HG03439 (cell line): ENCODE measurements around the gene MFNG.
A peak's percentile ranks its signal among the peaks of the same experiment; 100 is the strongest.
"Not testable (repeated sequence)": the region's sequence is repeated elsewhere in the genome, so short reads cannot be mapped to it uniquely, and the experiment has no call there.

Source experiments
- ATAC-seq: cut with Tn5 transposase; IDR thresholded peaks from one replicate; pipeline ENCODE4 v1.9.1; 2021; ENCODE audit warnings: mild to moderate bottlenecking, moderate library complexity; ENCODE audit not compliant: unreplicated experiment

MFNG gene

GRCh38 chr22:37486224-37486845 lies at the start of gene MFNG:
MFNG (minus strand) TSS chr22:37486384; CDS start chr22:37486177, 207 bp downstream.
- peak; percentile 58 for ATAC-seq

GRCh38 chr22:37535159-37535558 lies 49.0 kb upstream of the MFNG start:
- no peak for ATAC-seq

GRCh38 chr22:37534445-37534844 lies 48.3 kb upstream of the MFNG start:
- ATAC-seq: no peak

- ATAC-seq: no peak
Measured at GRCh38 chr22:37533995-37534394, 47.8 kb upstream of the MFNG start.

GRCh38 chr22:37529652-37530345 lies 43.6 kb upstream of the MFNG start:
- no peak for ATAC-seq

GRCh38 chr22:37527952-37528351 lies 41.8 kb upstream of the MFNG start:
- not testable (repeated sequence) for ATAC-seq

GRCh38 chr22:37527081-37527752 lies 41.0 kb upstream of the MFNG start:
- not testable (repeated sequence) for ATAC-seq

- ATAC-seq: no peak
Measured at GRCh38 chr22:37526376-37526775, 40.2 kb upstream of the MFNG start.

GRCh38 chr22:37525746-37526350 lies 39.7 kb upstream of the MFNG start:
- no peak for ATAC-seq

GRCh38 chr22:37525073-37525745 lies 39.0 kb upstream of the MFNG start:
- ATAC-seq: no peak

GRCh38 chr22:37522482-37522881 lies 36.3 kb upstream of the MFNG start:
- ATAC-seq: no peak

GRCh38 chr22:37521236-37521739 lies 35.1 kb upstream of the MFNG start:
- no peak for ATAC-seq

- ATAC-seq: no peak
Measured at GRCh38 chr22:37520776-37521191, 34.6 kb upstream of the MFNG start.

- no peak for ATAC-seq
Measured at GRCh38 chr22:37519268-37520195, 33.3 kb upstream of the MFNG start, which contains the start of gene CARD10. CARD10 (minus strand) TSS chr22:37519415; CDS start chr22:37519200, 215 bp downstream.

- no peak for ATAC-seq
Measured at GRCh38 chr22:37518509-37519267, 32.5 kb upstream of the MFNG start.

GRCh38 chr22:37517826-37518450 lies 31.8 kb upstream of the MFNG start:
- no peak for ATAC-seq

- ATAC-seq: no peak
Measured at GRCh38 chr22:37516456-37516855, 30.3 kb upstream of the MFNG start.

- no peak for ATAC-seq
Measured at GRCh38 chr22:37515901-37516300, 29.7 kb upstream of the MFNG start.
